Sigmoid colon (tissue), 4 donors: ENCODE measurements around the gene CABYR.

ENCODE experiments used
- CTCF ChIP-seq, 4 experiments: fragments of 450-650 bp in 3 of 4; fragments of 200-600 bp in 1 of 4; IDR thresholded peaks; one replicate each; pipeline ENCODE4 v1.5.1; 2016 to 2019; ENCODE audit warnings: antibody characterized with exemption in 4 of 4, mild to moderate bottlenecking in 3 of 4, moderate library complexity in 2 of 4
- EP300 ChIP-seq, 4 donors: sonication (generic); formaldehyde crosslinking; IDR thresholded peaks; one replicate each; pipeline ENCODE4 v1.6.1; 2017; ENCODE audit warnings: antibody characterized with exemption in 4 of 4
- POLR2A ChIP-seq, 2 donors: fragments of 450-650 bp; IDR thresholded peaks; one replicate each; pipeline ENCODE4 v1.6.1; 2016; ENCODE audit warnings: antibody characterized with exemption in 2 of 2, mild to moderate bottlenecking in 2 of 2, moderate library complexity in 2 of 2

- TF ChIP-seq CTCF (IDR thresholded peaks at IDR 0.05), result no peak
- TF ChIP-seq POLR2A (IDR thresholded peaks at IDR 0.05), result no peak
- no peak for TF ChIP-seq EP300 (IDR thresholded peaks at IDR 0.05)
Measured at GRCh38 chr18:24198461-24198860, 59.6 kb downstream of the CABYR start.
